Tibial nerve (tissue), 4 donors: ENCODE results near the gene COL8A2. TPM values are rescaled to one million over a fixed set of nuclear protein-coding genes. Genes with fewer than 3 reads are reported as not detected.

ENCODE experiments used
- DNase-seq, 2 donors: peaks; one replicate each; pipeline ENCODE4 v3.0.0-alpha.2; 2019; ENCODE audit warnings: low spot score in 2 of 2
- H3K27ac ChIP-seq, 4 donors: fragments of 200-600 bp; sonication (generic) in 3 of 4; one replicate each; pipeline ENCODE4 v1.5.1; 2017 to 2019; ENCODE audit warnings: mild to moderate bottlenecking in 1 of 4
- H3K27me3 ChIP-seq, 2 donors: fragments of 200-600 bp; sonication (generic) in 1 of 2; one replicate each; pipeline versions ENCODE4 v1.5.1 to v1.6.0; 2017 to 2019
- H3K36me3 ChIP-seq, 3 donors: fragments of 200-600 bp; sonication (generic); one replicate each; pipeline ENCODE4 v1.5.1; 2018 to 2019
- H3K4me1 ChIP-seq, 4 donors: fragments of 200-600 bp; sonication (generic) in 3 of 4; one replicate each; pipeline ENCODE4 v1.5.1; 2017 to 2019
- H3K4me3 ChIP-seq, 4 donors: fragments of 200-600 bp; sonication (generic) in 3 of 4; one replicate each; pipeline ENCODE4 v1.5.1; 2017 to 2019; ENCODE audit warnings: mild to moderate bottlenecking in 1 of 4, moderate library complexity in 1 of 4
- H3K9me3 ChIP-seq, 4 donors: fragments of 200-600 bp; sonication (generic) in 3 of 4; one replicate each; pipeline ENCODE4 v1.5.1; 2017 to 2019
- CTCF ChIP-seq, 5 experiments: fragments of 200-600 bp in 3 of 5; fragments of 450-650 bp in 2 of 5; sonication (generic) in 3 of 5; IDR thresholded peaks; one replicate each; pipeline ENCODE4 v1.5.1; 2016 to 2019; ENCODE audit warnings: antibody characterized with exemption in 5 of 5, mild to moderate bottlenecking in 3 of 5, moderate library complexity in 2 of 5
- EP300 ChIP-seq, 2 donors: sonication (generic); formaldehyde crosslinking; IDR thresholded peaks; one replicate each; pipeline ENCODE4 v1.6.1; 2017; ENCODE audit warnings: antibody characterized with exemption in 2 of 2, mild to moderate bottlenecking in 1 of 2
- POLR2A ChIP-seq, 2 donors: fragments of 450-650 bp; IDR thresholded peaks; one replicate each; pipeline ENCODE4 v1.6.1; 2017; ENCODE audit warnings: antibody characterized with exemption in 2 of 2, mild to moderate bottlenecking in 2 of 2, moderate library complexity in 2 of 2
- WGBS, 2 donors: methylation state at CpG; one replicate each; pipeline ENCODE4 v1.1.5; 2018; 5-methylcytosine and 5-hydroxymethylcytosine counted together
- total RNA-seq, 4 donors: library from RNA; depleted of rRNA; stranded (reverse); fragments of >200 nt; gene quantifications; one replicate each; pipeline ENCODE4 v1.1.0, GENCODE V29; 2016

COL8A2 gene
- total RNA-seq, 4 donors from 2014 or later, result 26.7 to 57.9 (median 50.2) TPM

- DNase-seq, result no peak
- TF ChIP-seq CTCF (IDR thresholded peaks at IDR 0.05), result no peak
- TF ChIP-seq EP300 (IDR thresholded peaks at IDR 0.05), result no peak
- TF ChIP-seq POLR2A (IDR thresholded peaks at IDR 0.05), result no peak
- peaks cover 0 to 35% (median 28%) of the 10 kb centered on the region in 4 donors for H3K4me1 ChIP-seq
- H3K36me3 ChIP-seq, result peaks cover 0 to 3% (median 0%) of the 10 kb centered on the region in 3 donors
- no peak overlapping the region for H3K27ac ChIP-seq
- H3K27me3 ChIP-seq, result peaks cover 0 to 31% of the 10 kb centered on the region in 2 donors
- no peaks in the 10 kb centered on the region for H3K9me3 ChIP-seq
- H3K4me3 ChIP-seq, result no peak overlapping the region
- WGBS, 2 donors, result 87 to 88% methylated on average over 28 to 29 of the region's 29 CpGs
Observed at GRCh38 chr1:36085686-36086526, 39.1 kb downstream of the COL8A2 start.

- Histone ChIP-seq H3K9me3 (no peaks in the 10 kb centered on the region), H3K27ac (no peak overlapping the region), H3K36me3 (no peaks in the 10 kb centered on the region), H3K4me1 (peaks cover 0 to 27% (median 24%) of the 10 kb centered on the region in 4 donors), H3K4me3 (no peak overlapping the region), H3K27me3 (peaks cover 0 to 31% of the 10 kb centered on the region in 2 donors)
- no peak for DNase-seq
- 82 to 83% methylated on average over 9 of the region's 9 CpGs for WGBS, 2 donors
- TF ChIP-seq POLR2A (IDR thresholded peaks at IDR 0.05), result no peak
- TF ChIP-seq CTCF (IDR thresholded peaks at IDR 0.05), result no peak
- TF ChIP-seq EP300 (IDR thresholded peaks at IDR 0.05), result no peak
Observed at GRCh38 chr1:36085126-36085525, 39.9 kb downstream of the COL8A2 start.

GRCh38 chr1:36084497-36085115 is 40.4 kb downstream of the COL8A2 start:
- no peaks in the 10 kb centered on the region for H3K36me3 ChIP-seq
- no peaks in the 10 kb centered on the region for H3K9me3 ChIP-seq
- 48 to 58% methylated on average over 16 to 19 of the region's 19 CpGs for WGBS, 2 donors
- H3K27ac ChIP-seq, result peak overlapping the region in 2 of 4 donors; percentile 2 to 55
- peaks cover 0 to 31% of the 10 kb centered on the region in 2 donors for H3K27me3 ChIP-seq
- TF ChIP-seq EP300 (IDR thresholded peaks at IDR 0.05) (no peak), CTCF (IDR thresholded peaks at IDR 0.05) (no peak), POLR2A (IDR thresholded peaks at IDR 0.05) (no peak)
- H3K4me1 ChIP-seq, result peaks cover 0 to 22% (median 21%) of the 10 kb centered on the region in 4 donors
- no peak for DNase-seq
- H3K4me3 ChIP-seq, result peak overlapping the region; percentile 11 to 51 (median 31)

- H3K27me3 ChIP-seq, result peaks cover 0 to 31% of the 10 kb centered on the region in 2 donors
- H3K9me3 ChIP-seq, result no peaks in the 10 kb centered on the region
- peaks cover 0 to 19% (median 18%) of the 10 kb centered on the region in 4 donors for H3K4me1 ChIP-seq
- H3K27ac ChIP-seq, result peak within 1 kb of the TSS in 2 of 4 donors; percentile 2 to 55
- no peak for DNase-seq
- TF ChIP-seq EP300 (IDR thresholded peaks at IDR 0.05), result no peak
- TF ChIP-seq POLR2A (IDR thresholded peaks at IDR 0.05), result no peak
- WGBS, 2 donors, result 12 to 13% methylated on average over 57 to 58 of the region's 59 CpGs
- H3K36me3 ChIP-seq, result no peaks in the 10 kb centered on the region
- peak within 1 kb of the TSS; percentile 11 to 51 (median 31) for H3K4me3 ChIP-seq
Observed at GRCh38 chr1:36083635-36084496, 41.2 kb downstream of the COL8A2 start, which contains the start of gene TEKT2. TSS of gene TEKT2 (plus strand) at chr1:36084094. CDS start at chr1:36084922, 828 bp downstream.

- no peak for TF ChIP-seq CTCF (IDR thresholded peaks at IDR 0.05)
- no peak for TF ChIP-seq POLR2A (IDR thresholded peaks at IDR 0.05)
- TF ChIP-seq EP300 (IDR thresholded peaks at IDR 0.05), result no peak
- no peaks in the 10 kb centered on the region for H3K36me3 ChIP-seq
- no peak for DNase-seq
- no peak overlapping the region for H3K4me3 ChIP-seq
- no peaks in the 10 kb centered on the region for H3K9me3 ChIP-seq
- peaks cover 0 to 31% of the 10 kb centered on the region in 2 donors for H3K27me3 ChIP-seq
- WGBS, 2 donors, result 89% methylated on average over 13 of the region's 13 CpGs
- peaks cover 0 to 15% (median 15%) of the 10 kb centered on the region in 4 donors for H3K4me1 ChIP-seq
- no peak overlapping the region for H3K27ac ChIP-seq
Observed at GRCh38 chr1:36083219-36083618, 41.8 kb downstream of the COL8A2 start.
